ENCODE measurements around the gene C1orf167.

The C1orf167 gene

GRCh38 chr1:11787804-11788436 is 25.9 kb downstream of the C1orf167 start:
- Histone ChIP-seq H3K27me3 (ENCODE audit: insufficient read depth, poor library complexity, severe bottlenecking) (no peaks in the 10 kb centered on the region), H3K4me3 (ENCODE audit: severe bottlenecking) (no peak overlapping the region), H3K27ac (ENCODE audit: poor library complexity, severe bottlenecking) (no peak overlapping the region), H3K4me1 (ENCODE audit: insufficient read depth, poor library complexity, severe bottlenecking) (peaks cover 15% of the 10 kb centered on the region), H3K36me3 (ENCODE audit: low read depth) (no peaks in the 10 kb centered on the region), H3K9me3 (ENCODE audit: severe bottlenecking) (no peaks in the 10 kb centered on the region)
- no peak for TF ChIP-seq CTCF (IDR thresholded peaks at IDR 0.05; ENCODE audit: poor library complexity, severe bottlenecking)
- ATAC-seq (ENCODE audit: low read depth) (no peak; the same call in 2 of the 3 replicates), DNase-seq (ENCODE audit: low spot score) (no peak)

- H3K36me3 ChIP-seq (ENCODE audit: low read depth): peaks cover 1% of the 10 kb centered on the region; the same call in 1 of the 2 replicates
- H3K9me3 ChIP-seq (ENCODE audit: severe bottlenecking): no peaks in the 10 kb centered on the region
- H3K4me1 ChIP-seq (ENCODE audit: insufficient read depth, poor library complexity, severe bottlenecking): peaks cover 15% of the 10 kb centered on the region
- ATAC-seq (ENCODE audit: low read depth): no peak
- no peak for DNase-seq (ENCODE audit: low spot score)
- no peak overlapping the region for H3K4me3 ChIP-seq (ENCODE audit: severe bottlenecking)
- no peak for TF ChIP-seq CTCF (IDR thresholded peaks at IDR 0.05; ENCODE audit: poor library complexity, severe bottlenecking)
- no peak overlapping the region for H3K27ac ChIP-seq (ENCODE audit: poor library complexity, severe bottlenecking)
- H3K27me3 ChIP-seq (ENCODE audit: insufficient read depth, poor library complexity, severe bottlenecking): no peaks in the 10 kb centered on the region
Observed at GRCh38 chr1:11788549-11789053, 26.6 kb downstream of the C1orf167 start.

GRCh38 chr1:11789126-11790067 is 27.4 kb downstream of the C1orf167 start:
- no peaks in the 10 kb centered on the region for H3K9me3 ChIP-seq (ENCODE audit: severe bottlenecking)
- DNase-seq (ENCODE audit: low spot score): no peak
- no peak overlapping the region for H3K27ac ChIP-seq (ENCODE audit: poor library complexity, severe bottlenecking)
- no peak overlapping the region for H3K4me3 ChIP-seq (ENCODE audit: severe bottlenecking)
- no peak for ATAC-seq (ENCODE audit: low read depth)
- no peaks in the 10 kb centered on the region for H3K27me3 ChIP-seq (ENCODE audit: insufficient read depth, poor library complexity, severe bottlenecking)
- TF ChIP-seq CTCF (IDR thresholded peaks at IDR 0.05; ENCODE audit: poor library complexity, severe bottlenecking): no peak
- H3K36me3 ChIP-seq (ENCODE audit: low read depth): peaks cover 9% of the 10 kb centered on the region
- peaks cover 15% of the 10 kb centered on the region for H3K4me1 ChIP-seq (ENCODE audit: insufficient read depth, poor library complexity, severe bottlenecking)

GRCh38 chr1:11790101-11790879 is 28.3 kb downstream of the C1orf167 start:
- ATAC-seq (ENCODE audit: low read depth) (no peak), DNase-seq (ENCODE audit: low spot score) (no peak)
- Histone ChIP-seq H3K4me1 (ENCODE audit: insufficient read depth, poor library complexity, severe bottlenecking) (peaks cover 15% of the 10 kb centered on the region), H3K4me3 (ENCODE audit: severe bottlenecking) (no peak overlapping the region), H3K36me3 (ENCODE audit: low read depth) (peaks cover 18% of the 10 kb centered on the region), H3K9me3 (ENCODE audit: severe bottlenecking) (no peaks in the 10 kb centered on the region), H3K27ac (ENCODE audit: poor library complexity, severe bottlenecking) (no peak overlapping the region), H3K27me3 (ENCODE audit: insufficient read depth, poor library complexity, severe bottlenecking) (no peaks in the 10 kb centered on the region)
- no peak for TF ChIP-seq CTCF (IDR thresholded peaks at IDR 0.05; ENCODE audit: poor library complexity, severe bottlenecking)
